Stimulated activated CD4-positive, alpha-beta T cell treated with anti-CD3 and anti-CD28 coated beads, Interleukin-1b, Interleukin-23, amount 100 ng/mL, for 4 hours (primary cell): Measurements from ENCODE around the gene ZNF768.
"Not testable (repeated sequence)": the region's sequence is repeated elsewhere in the genome, so short reads cannot be mapped to it uniquely, and the experiment has no call there.

Experiments
- DNase-seq, 2 donors: peaks; one replicate each; pipeline ENCODE4 v3.0.0-alpha.2; 2020; ENCODE audit warnings: low read depth in 2 of 2

The ZNF768 gene

DNA sequence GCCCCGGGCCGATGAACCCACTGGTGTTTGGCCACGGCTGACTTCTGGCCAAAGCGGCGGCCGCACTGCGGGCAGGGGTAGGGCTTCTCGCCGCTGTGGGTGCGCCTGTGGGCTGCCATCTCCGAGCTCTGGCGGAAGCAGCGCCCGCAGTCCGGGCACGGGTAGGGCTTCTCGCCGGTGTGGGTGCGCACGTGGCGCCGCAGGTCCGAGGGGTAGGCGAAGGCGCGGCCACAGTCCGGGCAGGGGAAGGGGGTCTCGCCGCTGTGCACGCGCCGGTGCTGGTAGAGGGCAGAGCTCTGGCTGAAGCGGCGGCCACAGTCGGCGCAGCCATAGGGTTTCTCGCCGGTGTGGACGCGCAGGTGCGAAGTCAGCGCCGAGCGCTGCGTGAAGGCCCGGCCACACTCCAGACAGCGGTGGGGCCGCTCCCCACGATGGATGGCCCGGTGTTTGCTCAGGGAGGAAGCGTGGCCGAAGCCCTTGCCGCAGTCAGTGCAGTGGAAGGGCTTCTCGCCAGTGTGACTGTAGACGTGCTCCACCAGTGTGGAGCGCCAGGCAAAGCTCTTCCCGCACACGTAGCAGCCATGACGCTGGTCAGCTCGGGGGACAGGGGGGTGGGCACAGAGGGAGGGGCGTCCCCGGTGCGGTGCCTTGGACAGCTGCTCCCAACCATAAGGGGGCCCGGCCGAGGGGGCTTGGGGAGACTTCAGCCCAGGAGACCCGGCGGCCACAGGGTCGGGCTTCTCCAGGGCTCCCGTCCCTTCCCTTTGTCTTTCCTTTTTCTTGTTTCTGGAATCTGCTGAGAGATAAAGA is 29.2 kb upstream of the ZNF768 start:
- DNase-seq = no peak

DNA sequence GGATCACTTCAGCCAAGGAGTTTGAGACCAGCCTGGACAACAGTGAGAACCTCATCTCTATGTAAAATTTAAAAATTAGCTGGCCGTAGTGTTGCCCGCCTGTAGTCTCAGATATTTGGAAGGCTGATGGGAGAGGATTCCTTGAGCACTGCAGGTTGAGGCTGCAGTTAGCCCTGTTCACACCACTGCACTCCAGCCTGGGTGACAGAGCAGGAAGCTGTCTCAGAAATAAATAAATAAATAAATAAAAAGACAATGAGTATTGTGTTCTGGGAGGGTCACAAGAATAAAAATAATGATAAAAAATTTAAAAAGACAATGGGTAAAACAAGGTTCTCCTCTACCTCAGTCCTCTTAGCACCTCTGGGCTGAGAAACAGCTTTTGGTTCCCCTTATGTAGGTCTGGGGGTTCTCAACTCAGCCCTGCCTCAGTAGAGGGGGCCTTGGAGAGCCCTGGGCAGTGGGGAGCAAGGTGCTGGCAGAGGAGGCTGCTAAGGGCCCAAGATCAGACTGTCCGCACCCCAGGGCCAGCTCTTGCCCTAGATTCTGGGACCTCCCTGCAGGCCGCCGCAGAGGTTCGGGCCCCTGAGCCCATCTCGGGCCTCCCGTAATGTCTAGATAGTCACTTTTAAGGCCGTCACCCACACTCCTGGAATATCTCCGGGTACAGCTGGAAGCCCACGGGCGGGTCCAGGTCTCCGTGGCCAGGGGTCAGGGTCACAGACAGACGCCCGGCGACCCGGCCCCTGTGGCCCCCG is 28.4 kb upstream of the ZNF768 start:
- no peak for DNase-seq

DNA sequence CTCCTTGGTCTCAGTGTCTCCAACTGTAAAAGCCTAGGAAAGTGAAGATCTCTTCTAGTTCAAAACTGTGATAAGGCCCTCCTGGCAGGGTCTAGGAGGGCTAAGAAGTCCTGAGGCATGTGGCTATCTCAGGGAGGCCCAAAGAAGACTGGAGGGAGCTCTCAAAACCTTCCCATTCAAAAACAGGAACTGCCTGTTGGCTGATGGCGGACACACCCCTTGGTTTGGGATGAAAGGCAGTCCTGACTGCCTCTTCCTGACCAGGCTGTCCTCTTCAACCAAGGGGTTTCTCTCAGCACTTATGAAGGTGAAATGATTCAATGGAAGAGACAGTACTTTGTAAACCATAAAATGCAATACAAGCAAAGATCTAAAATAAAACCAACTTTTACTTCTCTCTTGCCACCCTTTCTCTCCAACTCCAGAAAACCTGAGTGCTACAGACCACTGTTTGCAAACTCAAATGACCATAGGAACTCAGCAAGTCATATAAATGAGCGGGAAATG is 27.1 kb upstream of the ZNF768 start:
- DNase-seq = no peak

DNA sequence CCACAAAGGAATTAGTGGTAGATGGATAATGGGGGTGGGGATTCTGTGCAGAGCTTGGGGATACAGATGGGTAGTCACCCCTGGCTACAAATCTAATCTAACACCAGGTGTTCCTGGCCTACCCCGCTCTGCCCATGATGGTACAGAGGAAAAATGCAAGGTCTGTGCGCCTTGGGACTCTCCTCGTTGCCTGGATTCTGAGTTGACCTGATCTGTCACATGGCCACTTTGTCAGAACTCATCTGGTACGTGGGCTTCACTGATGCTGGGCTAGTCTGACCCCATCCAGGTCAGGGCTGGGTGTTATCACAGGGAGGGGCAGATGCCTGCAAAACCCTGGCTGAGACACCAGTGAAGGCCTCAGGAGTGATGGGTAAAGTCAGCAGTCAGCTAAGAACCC is 26.6 kb upstream of the ZNF768 start:
- no peak for DNase-seq

DNA sequence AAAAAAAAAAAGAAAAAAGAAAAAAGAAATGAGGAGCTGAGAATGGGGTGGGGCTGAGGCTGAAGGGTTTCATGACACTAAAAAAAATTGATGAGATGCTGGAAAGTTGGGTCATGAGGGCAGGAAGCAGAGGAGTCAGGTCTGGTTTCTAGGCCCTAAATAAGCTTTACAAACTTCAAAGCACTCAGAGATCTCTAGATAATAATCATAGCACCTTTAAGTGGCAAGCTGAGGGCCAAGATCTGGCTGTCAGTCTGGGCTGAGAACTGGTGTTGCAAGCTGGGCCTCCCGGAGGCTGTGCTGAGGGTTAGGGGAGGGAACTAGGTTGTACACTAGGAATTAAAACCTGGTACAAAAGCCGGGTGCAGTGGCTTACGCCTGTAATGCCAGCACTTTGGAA is 25.4 kb upstream of the ZNF768 start:
- peak in 1 of 2 donors; percentile 33 for DNase-seq

DNA sequence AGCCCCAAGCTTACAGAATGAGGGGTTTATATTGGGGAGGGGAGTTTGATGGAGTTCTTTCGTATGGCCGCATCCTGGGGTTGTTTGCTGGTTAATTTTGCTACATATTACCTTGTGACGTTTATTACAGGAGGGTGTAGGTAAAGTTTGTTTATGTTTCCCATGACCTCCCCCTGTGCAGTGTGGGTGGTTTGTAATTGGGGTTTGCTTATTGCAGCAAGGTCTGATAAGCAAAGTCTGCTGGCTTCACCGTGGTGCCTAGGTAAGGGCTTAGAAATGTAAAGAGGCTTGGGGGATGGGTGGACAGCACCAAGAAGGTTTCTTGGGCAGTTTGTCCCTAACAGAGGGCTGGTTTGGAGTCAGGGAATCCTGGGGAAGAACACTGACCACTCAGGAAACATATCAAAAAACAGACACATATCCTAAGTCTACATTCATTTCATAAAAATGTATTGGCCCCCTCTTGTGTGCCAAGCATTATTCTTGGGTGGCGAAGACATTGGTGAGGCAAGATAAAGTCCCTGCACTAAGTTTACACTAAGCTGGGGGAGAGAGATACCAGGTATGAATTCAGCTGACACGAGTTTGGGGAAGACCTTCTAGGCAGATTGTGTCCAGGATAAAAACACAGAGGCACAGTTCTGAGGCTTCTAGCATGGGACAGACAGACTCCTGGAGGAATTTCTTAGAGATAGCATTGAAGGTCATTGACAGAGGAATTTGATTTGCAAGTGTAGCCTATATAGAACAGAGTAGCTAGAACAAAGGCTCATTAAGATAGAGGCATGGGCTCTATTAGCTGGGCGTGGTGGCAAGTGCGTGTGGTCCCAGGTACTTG is 22.3 kb upstream of the ZNF768 start:
- DNase-seq = no peak

DNA sequence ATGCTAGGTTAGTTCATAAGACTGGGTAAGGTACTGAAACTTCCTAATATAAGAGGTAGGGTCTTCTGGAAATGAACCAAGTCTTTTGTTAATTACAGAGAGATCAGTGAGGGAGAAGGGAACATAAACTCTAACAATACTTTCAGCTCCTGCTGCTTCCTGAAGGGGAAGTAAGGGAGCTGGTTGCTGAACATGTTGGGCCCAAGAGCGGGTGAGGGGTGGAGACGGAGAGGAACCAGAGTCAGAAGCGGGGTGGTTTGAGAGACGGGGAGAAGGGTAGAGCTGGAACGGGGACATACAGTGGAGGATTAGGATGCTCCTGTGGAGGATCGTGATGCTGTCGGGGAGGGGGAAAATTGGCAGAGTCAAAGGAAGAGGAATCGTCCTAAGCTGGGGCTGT is 19.7 kb upstream of the ZNF768 start:
- no peak for DNase-seq

DNA sequence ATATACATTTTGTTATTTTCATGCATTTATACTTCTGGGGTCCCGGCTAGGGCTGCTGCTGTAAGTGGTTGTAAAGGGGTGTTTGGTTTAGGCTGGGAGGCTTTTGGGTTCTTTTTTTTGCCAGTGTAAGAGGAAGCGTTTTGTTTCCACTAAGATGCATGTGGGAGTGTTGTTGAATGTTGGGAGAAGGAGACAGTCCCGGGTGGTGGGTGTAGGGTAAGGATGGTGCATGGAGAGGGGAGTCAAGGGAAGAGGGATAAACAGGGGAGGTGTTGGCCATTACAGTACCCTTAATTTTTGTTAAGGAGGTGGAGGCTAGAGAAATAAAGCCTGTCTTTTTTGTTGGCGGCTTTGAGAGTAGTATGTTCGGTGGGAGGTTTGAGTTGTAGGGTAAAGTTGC is 16.7 kb upstream of the ZNF768 start:
- DNase-seq = no peak

DNA sequence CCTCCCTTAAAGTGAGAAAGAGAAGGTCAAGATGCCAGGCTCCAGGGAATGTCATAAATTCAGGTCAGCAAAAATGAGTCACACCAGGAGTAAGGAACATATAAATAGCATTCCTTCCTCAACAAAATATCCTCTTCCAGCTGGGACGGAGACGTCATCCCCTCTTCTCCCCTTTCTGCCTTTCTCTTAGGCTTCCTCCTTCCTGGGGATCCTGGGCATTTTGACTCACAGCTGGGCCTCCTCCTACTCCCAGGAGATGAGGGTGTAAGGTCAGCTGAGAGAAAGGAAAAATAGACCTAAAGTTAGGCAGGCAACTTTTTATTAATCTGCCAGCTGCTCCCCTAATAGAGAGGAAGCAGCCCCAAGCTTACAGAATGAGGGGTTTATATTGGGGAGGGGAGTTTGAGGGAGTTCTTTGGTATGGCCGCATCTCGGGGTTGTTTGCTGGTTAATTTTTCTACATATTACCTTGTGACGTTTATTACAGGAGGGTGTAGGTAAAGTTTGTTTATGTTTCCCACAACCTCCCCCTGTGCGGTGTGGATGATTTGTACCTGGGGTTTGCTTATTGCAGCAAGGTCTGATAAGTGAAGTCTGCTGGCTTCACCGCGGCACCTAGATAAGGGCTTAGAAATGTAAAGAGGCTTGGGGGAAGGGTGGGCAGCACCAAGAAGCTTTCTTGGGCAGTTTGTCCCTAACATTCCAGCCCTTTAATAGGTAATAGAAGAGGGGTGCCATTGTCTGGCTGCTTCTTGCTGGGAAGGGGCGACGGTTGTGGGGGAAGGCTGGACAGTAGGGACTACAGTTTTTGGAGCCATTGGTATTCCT is 15.3 kb upstream of the ZNF768 start:
- no peak for DNase-seq

DNA sequence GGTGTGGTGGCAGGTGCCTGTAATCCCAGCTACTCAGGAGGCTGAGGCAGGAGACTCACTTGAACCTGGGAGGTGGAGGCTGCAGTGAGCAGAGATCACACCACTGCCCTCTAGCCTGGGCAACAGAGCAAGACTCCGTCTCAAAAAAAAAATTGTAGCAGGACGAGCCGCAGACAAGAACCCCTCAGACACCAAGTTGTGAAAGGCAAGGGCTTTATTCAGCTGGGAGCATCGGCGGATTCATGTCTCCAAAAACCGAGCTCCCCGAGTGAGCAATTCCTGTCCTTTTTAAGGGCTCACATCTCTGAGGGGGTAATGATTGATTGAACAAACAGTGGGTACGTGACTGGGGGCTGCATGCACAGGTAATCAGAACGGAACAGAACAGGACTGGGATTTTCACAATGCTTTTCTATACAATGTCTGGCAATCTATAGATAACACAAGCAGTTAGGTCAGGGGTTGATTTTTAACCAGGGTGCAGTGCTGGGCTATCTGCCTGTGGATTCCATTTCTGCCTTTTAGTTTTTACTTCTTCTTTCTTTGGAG is 14.6 kb upstream of the ZNF768 start:
- not testable (repeated sequence) for DNase-seq

DNA sequence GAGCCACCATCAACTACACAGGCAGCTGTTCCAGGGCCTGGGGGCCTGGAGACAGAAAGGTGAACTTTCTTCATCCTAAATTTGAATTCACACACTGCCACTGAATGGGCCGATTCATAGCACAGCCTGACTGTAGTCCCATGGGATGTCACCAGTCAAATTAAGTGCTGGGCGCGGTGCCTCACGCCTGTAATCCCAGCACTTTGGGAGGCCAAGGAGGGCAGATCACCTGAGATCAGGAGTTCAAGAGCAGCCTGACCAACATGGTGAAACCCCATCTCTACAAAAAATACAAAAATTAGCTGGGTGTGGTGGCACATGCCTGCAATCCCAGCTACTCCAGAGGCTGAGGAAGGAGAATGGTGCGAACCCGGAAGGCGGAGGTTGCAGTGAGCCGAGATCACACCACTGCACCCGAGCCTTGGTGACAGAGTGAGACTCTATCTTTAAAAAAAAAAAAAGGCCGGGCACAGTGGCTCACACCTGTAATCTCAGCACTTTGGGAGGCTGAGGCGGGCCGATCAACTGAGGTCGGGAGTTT is 13.7 kb upstream of the ZNF768 start:
- DNase-seq = not testable (repeated sequence)

DNA sequence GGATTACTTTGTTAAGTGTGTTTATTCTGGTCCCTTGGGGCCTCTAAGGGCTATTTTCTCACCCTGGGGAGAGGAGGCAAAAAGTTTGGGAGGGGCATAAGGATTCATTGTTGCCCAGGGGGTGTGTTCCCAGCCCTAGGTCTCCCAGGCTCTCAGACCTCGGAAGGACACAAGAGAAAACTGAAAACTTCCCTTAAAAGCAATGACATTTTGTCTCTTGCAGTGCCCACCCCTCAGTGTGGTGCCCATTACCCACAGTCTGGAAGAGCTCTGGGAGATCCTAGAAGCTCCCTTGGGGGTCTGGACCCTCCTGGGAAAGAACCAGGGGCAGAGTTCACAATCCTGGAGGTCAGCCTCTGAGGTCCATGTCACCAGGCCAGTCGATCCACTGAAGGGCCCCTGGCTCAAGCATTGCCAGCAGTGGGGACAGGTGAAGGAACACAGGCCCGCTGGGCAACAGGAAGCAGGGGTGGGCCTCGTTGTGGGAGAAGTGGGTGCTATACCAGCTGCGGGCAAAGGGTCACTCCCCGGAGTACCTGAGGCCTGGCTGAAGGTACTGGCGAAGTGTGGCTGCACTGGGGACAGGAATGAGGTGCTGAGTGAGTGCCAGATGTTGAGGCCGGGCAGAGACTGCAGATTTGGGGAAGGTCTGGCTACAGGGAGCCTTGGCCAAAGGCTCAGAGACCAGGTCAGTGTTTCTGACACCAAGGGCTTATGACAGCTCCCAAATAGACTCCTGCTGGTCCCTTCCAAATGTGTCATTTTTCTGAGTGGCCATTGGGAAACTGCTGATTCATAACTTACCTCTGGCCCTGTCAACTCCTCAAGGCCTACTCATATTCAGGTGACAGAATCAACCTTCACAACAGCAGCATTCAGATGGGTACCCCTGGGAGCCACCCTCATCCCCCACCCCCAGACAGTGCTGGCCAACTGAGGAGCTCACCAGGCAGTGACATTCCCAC is 12.9 kb upstream of the ZNF768 start:
- DNase-seq = no peak

DNA sequence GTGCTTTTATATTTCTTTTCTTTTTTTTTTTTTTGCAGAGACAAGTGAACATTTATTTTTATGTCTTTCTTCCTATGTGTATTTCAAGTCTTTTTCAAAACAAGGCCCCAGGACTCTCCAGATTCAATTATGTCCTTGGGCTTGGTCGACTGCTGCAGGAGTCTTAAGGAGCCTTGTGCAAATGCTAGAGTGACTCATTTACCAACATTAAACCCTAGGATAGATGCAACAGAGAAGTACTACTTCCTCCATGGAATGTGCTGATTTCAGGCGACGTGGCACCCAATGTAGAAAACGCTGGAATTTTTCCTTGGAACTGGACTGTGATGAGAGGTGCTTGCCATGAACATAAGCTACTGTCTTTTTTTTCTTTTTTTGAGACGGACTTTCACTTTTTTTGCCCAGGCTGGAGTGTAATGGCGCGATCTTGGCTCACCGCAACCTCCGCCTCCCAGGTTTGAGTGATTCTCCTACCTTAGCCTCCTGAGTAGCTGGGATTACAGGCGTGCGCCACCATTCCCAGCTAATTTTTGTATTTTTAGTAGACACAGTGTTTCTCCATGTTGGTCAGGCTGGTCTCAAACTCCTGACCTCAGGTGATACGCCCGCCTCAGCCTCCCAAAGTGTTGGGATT is 10.1 kb upstream of the ZNF768 start:
- DNase-seq = not testable (repeated sequence)

DNA sequence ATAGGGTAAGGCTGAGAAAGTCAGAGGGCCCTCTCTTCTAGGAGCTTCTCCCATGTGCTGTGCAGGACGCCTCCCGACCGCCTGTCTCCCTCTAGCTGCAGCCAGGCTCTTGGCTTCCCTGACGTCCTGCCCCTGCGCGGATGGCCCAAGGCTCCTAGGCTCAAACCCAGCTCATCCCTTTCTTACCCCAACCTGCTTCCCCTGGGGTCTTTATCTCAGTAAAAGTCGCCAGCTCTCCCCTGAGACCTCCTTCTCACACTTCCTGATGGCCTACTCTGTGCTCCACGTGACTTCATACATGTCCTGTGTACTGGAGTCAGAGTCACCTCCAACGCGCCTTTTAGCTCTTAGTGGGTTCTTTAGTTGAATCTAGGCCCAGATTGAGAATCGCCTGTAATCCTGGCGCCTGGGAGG is 9.4 kb upstream of the ZNF768 start:
- peak; percentile 49 to 55 for DNase-seq

DNA sequence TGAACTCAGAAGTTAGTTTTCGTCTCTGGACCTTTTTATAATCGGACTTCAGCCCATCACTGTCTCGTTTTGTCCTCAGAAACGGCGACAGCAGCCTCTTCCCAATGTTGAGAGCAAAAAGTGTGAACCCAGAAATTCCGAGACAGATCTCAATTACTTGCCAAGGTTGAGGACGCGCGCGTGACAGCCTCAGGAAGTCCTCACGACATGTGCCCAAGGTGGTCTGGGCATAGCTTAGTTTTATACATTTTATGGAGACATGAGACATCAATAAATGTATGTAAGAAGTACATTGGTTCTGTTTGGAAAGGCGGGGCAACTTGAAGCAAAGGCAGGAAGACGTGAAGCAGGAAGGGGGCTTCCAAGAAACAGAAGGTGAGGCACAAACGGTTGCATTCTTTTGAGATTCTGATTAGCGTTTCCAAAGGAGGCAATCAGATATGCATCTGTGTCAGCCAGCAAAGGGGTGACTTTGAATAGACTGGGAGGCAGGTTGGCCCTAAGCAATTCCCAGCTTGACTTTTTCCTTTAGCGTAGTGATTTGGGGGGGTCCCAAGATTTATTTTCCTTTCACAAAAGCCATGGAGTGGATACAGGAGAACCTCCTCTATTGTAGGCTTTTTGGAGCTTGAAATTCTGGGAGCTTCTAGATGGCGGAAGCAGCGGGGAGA is 8.9 kb upstream of the ZNF768 start:
- DNase-seq = no peak

DNA sequence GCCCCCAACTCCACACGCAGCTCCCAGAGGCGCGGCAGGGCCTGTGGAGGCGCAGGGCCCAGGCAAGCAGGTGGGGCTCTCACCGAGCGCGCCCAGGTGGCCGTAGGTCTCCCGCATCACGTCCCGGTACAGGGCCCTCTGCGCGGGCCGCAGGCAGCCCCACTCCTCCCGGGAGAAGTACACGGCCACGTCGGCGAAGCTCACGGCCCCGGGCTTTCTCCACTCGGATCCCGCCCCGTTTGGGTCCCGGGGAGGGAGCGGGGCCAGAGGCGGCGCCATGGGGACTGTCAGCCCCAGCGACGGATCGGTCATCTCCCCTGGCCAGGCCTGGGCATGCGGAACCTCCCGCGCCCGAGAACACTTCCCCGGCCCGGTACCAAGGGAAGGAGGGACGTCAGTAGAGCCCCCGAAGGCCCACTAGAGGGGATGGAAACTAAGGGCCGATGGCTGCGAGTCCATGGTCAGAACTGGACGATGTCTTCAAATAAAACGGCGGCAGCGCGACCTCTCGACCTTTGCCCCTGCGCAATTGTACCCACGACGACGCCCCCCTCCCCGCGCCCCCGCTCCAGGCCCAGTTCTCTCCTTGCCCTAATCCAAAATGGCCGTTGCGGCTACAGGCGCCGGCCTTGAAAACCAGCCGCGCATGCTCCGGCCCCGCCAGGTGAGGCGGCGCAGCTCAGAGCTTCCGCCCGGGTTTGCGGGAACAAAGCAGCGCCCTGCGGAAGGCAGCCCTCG is 8.2 kb upstream of the ZNF768 start, which contains the start of gene ZNF747:
TSS of gene ZNF747 (minus strand) at position 491 of the 738 bp plus-strand sequence. CDS start at position 312, 179 bp downstream.
- DNase-seq = peak; percentile 92

DNA sequence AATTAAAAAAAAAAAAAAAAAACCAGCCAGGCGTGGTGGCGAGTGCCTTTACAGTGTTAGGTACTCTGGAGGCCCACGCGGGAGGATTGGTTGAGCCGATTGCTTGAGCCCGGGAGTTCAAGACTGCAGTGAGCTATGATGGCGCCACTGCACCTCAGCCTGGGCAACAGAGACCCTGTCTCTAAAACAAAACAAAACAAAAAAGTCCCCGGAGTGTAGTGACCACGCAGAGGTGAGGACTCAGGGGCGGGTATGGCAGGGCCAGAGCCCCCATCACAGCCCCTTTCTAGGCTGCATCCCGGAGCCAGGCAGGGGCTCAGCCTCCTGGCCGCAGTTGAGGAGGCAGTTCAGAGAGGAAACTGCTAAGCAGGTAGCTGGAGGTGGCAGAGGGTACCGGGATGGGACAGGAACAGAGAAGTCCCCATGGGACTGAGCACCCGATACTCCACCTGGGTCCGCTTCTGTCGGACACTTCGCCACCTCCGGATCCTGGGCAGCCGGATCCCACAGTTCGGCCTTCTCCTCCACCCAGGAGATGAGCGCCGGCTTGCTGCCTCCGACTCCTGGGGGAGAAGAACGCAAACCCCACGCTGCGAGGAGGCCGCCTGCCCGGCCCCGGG is 7.5 kb upstream of the ZNF768 start:
- peak in 1 of 2 donors; percentile 19 for DNase-seq
